ENCODE measurements around the gene TIAM2. TPM values are rescaled to one million over a fixed set of nuclear protein-coding genes. Genes with fewer than 3 reads are reported as not detected.

TIAM2 gene
- total and polyA plus RNA-seq, 8 donors, result 1.1 to 44.2 (median 5.5) TPM

DNA sequence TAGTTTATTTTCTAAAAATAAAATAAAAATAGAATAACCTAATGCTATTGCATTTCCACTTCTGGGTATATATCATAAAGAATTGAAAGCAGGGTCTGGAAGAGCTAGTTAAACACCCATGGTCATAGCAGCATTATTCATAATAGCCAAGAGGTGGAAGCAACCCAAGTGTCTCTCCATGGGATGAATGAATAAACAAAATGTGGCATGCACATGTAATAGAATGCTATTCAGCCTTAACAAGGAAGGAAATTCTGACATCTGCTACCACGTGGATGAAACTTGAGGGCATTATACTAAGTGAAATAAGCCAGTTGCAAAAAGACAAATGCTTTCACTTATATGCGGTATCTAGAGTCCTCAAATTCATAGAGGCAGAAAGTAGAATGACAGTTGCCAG lies 130.8 kb downstream of the TIAM2 start:
- peaks cover 0 to 10% (median 0%) of the 10 kb centered on the region in 4 donors for H3K4me1 ChIP-seq
- intact Hi-C loops (cut with DNase I; ENCODE audit: low total_unique reads), result no loop called here
- TF ChIP-seq POLR2A (IDR thresholded peaks at IDR 0.05) (no peak), POLR2AphosphoS5 (IDR thresholded peaks at IDR 0.05) (no peak), CTCF (IDR thresholded peaks at IDR 0.05) (no peak), EP300 (IDR thresholded peaks at IDR 0.05) (no peak)
- H3K27me3 ChIP-seq, result no peaks in the 10 kb centered on the region
- H3K4me3 ChIP-seq, result no peak overlapping the region
- peaks cover 0 to 10% (median 5%) of the 10 kb centered on the region in 4 donors for H3K36me3 ChIP-seq
- H3K9me3 ChIP-seq, result no peaks in the 10 kb centered on the region
- H3K27ac ChIP-seq, result no peak overlapping the region
- WGBS, 5 donors, result 75 to 86% (median 81%) methylated on average over 2 of the region's 2 CpGs
- DNase-seq, result no peak

GRCh38 chr6:155126727-155127439 lies 131.8 kb downstream of the TIAM2 start:
- Histone ChIP-seq H3K36me3 (peaks cover 0 to 10% (median 5%) of the 10 kb centered on the region in 4 donors), H3K9me3 (no peaks in the 10 kb centered on the region), H3K27ac (no peak overlapping the region), H3K4me3 (no peak overlapping the region), H3K4me1 (peaks cover 0 to 2% (median 0%) of the 10 kb centered on the region in 4 donors), H3K27me3 (no peaks in the 10 kb centered on the region)
- WGBS, 5 donors, result 66 to 74% (median 70%) methylated on average over 10 of the region's 10 CpGs
- peak in 1 of 2 donors; percentile 71 for DNase-seq
- TF ChIP-seq EP300 (IDR thresholded peaks at IDR 0.05) (no peak), CTCF (IDR thresholded peaks at IDR 0.05) (no peak), POLR2AphosphoS5 (IDR thresholded peaks at IDR 0.05) (no peak), POLR2A (IDR thresholded peaks at IDR 0.05) (no peak)
- intact Hi-C loops (cut with DNase I; ENCODE audit: low total_unique reads), result no loop called here

GRCh38 chr6:155128977-155129376 lies 133.9 kb downstream of the TIAM2 start:
- intact Hi-C loops (cut with DNase I; ENCODE audit: low total_unique reads), result no loop called here
- peaks cover 0 to 10% (median 5%) of the 10 kb centered on the region in 4 donors for H3K36me3 ChIP-seq
- no peak overlapping the region for H3K27ac ChIP-seq
- DNase-seq, result no peak
- TF ChIP-seq POLR2AphosphoS5 (IDR thresholded peaks at IDR 0.05) (no peak), EP300 (IDR thresholded peaks at IDR 0.05) (no peak), POLR2A (IDR thresholded peaks at IDR 0.05) (no peak), CTCF (IDR thresholded peaks at IDR 0.05) (no peak)
- H3K9me3 ChIP-seq, result no peaks in the 10 kb centered on the region
- H3K27me3 ChIP-seq, result no peaks in the 10 kb centered on the region
- no peaks in the 10 kb centered on the region for H3K4me1 ChIP-seq
- WGBS, 5 donors, result 86 to 97% (median 90%) methylated on average over 4 of the region's 4 CpGs
- no peak overlapping the region for H3K4me3 ChIP-seq

GRCh38 chr6:155129744-155130143 lies 134.6 kb downstream of the TIAM2 start:
- TF ChIP-seq EP300 (IDR thresholded peaks at IDR 0.05), result no peak
- TF ChIP-seq POLR2A (IDR thresholded peaks at IDR 0.05), result no peak
- TF ChIP-seq CTCF (IDR thresholded peaks at IDR 0.05), result no peak
- no peak for TF ChIP-seq POLR2AphosphoS5 (IDR thresholded peaks at IDR 0.05)
- DNase-seq, result no peak
- Histone ChIP-seq H3K4me1 (no peaks in the 10 kb centered on the region), H3K4me3 (no peak overlapping the region), H3K9me3 (no peaks in the 10 kb centered on the region), H3K27ac (no peak overlapping the region), H3K27me3 (no peaks in the 10 kb centered on the region), H3K36me3 (peaks cover 0 to 10% (median 5%) of the 10 kb centered on the region in 4 donors)
- intact Hi-C loops (cut with DNase I; ENCODE audit: low total_unique reads), result no loop called here
- 94 to 98% (median 96%) methylated on average over 12 to 14 of the region's 14 CpGs for WGBS, 5 donors
